ENCODE measurements around the gene TMEFF1. TPM values are rescaled to one million over a fixed set of nuclear protein-coding genes. Genes with fewer than 3 reads are reported as not detected.

TMEFF1 gene
- total and polyA plus RNA-seq, 2 of the 8 experiments (the other 6 are each of a cell fraction or from before 2014, with no cell fraction given): 13.5 to 68.2 TPM

DNA sequence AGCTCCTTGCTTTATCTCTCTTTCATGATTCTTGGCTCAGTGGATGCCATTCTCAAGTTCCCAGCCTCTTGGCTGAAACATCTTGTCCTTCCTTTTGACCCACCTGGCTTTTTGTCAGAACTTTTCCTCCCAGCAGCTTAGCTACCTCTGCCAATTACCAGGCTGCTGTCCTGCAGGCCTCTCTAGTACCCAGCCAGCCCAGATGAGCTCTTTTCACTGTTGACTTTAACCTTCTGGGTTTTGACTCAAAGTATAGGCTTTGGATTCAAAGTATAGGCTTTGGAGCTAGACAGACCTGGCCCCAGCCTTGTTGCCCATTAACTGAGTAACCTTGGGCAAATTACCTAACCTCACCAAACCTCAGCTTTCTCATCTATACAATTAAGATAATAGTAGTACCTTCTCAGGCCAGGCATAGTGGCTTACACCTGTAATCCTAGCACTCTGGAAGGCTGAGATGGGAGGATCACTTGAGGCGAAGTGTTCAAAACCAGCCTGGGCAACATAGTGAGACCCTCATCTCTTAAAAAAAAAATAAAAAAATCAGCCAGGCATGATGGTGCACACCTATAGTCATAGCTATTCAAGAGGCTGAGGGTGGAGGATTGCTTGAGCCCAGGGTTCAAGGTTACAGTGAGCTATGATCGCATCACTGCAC is 6.6 kb upstream of the TMEFF1 start:
- H3K36me3 ChIP-seq (ENCODE audit: control insufficient read depth in 2 of 4, insufficient read depth in 4 of 4, low read length in 3 of 4): no peaks in the 10 kb centered on the region
- no peak overlapping the region for H4K8ac ChIP-seq (ENCODE audit: extremely low read depth, insufficient read depth, low read length)
- H3K23me2 ChIP-seq (ENCODE audit: low read depth, low read length): no peaks in the 10 kb centered on the region
- no peak overlapping the region for H2AFZ ChIP-seq (ENCODE audit: low read length)
- FAIRE-seq (no peak), DNase-seq (ENCODE audit: low read depth in 1 of 2, low spot score in 2 of 2) (no peak)
- H3K56ac ChIP-seq (replicated peaks; ENCODE audit: insufficient read length, low read depth, low read length): no peak overlapping the region
- no peaks in the 10 kb centered on the region for H3K79me1 ChIP-seq (ENCODE audit: low read depth, low read length)
- no peak overlapping the region for H3K14ac ChIP-seq (ENCODE audit: insufficient read length)
- H3K9ac ChIP-seq (replicated peaks in 1 of 4; ENCODE audit: extremely low read depth in 1 of 4, low read depth in 3 of 4, low read length in 3 of 4): no peak overlapping the region
- no peak overlapping the region for H2BK15ac ChIP-seq (ENCODE audit: low read length)
- no peaks in the 10 kb centered on the region for H3K79me2 ChIP-seq (ENCODE audit: control insufficient read depth in 1 of 2, insufficient read depth in 2 of 2, low read length in 2 of 2)
- H2AK5ac ChIP-seq (ENCODE audit: low read depth, low read length): no peak overlapping the region
- ChIA-PET CTCF (ENCODE audit: partially characterized antibody) (interaction anchor here (0.6 to 3.0 kb wide), 8 partner anchors 11 to 769 kb away, joined by 3 to 13 read pairs (median 4); partner anchors contain the start of gene TEX10), POLR2A (ENCODE audit: partially characterized antibody) (interaction anchor here (0.6 to 2.0 kb wide), 5 partner anchors 12 to 114 kb away, joined by 3 to 6 read pairs (median 5); partner anchors contain the start of genes MSANTD3 and TEX10)
- no peak overlapping the region for H3K27ac ChIP-seq (ENCODE audit: low read depth, low read length)
- no peak overlapping the region for H3K4me2 ChIP-seq (ENCODE audit: insufficient read depth in 1 of 2, low read depth in 2 of 2, low read length in 2 of 2)
- H3K4me3 ChIP-seq (ENCODE audit: extremely low read depth in 1 of 4, insufficient read depth in 2 of 4, low read depth in 3 of 4, low read length in 4 of 4): no peak overlapping the region
- H3K9me3 ChIP-seq (ENCODE audit: insufficient read depth in 2 of 2, low read depth in 1 of 2, low read length in 1 of 2): no peaks in the 10 kb centered on the region
- H2BK5ac ChIP-seq (ENCODE audit: low read depth, low read length): no peak overlapping the region
- no peak overlapping the region for H4K5ac ChIP-seq (ENCODE audit: insufficient read length, low read depth, low read length)
- H4K91ac ChIP-seq (replicated peaks; ENCODE audit: insufficient read length, low read length): no peak overlapping the region
- no peaks in the 10 kb centered on the region for H4K20me1 ChIP-seq (replicated peaks in 1 of 2; ENCODE audit: control insufficient read depth in 1 of 2, insufficient read depth in 2 of 2, low read length in 2 of 2)
- H3K23ac ChIP-seq (ENCODE audit: insufficient read length): no peak overlapping the region
- no peak overlapping the region for H2BK12ac ChIP-seq (ENCODE audit: low read depth, low read length)
- no peak overlapping the region for H3K18ac ChIP-seq (ENCODE audit: extremely low read depth, low read length)
- no peak overlapping the region for H3K4ac ChIP-seq (replicated peaks; ENCODE audit: insufficient read length, low read depth, low read length)
- H2BK120ac ChIP-seq (replicated peaks; ENCODE audit: low read depth, low read length): no peak overlapping the region
- no peak overlapping the region for H2BK20ac ChIP-seq (ENCODE audit: low read length)
- H3K4me1 ChIP-seq (replicated peaks in 1 of 4; ENCODE audit: control insufficient read depth in 3 of 4, insufficient read depth in 4 of 4, low read length in 3 of 4): peaks cover 0 to 6% (median 2%) of the 10 kb centered on the region in 4 experiments; a peak in 3 of 7 replicates
- 90% methylated on average over 2 of the region's 2 CpGs; no CpG with 5 or more reads in 1 of the 2 experiments for WGBS, 2 experiments (ENCODE audit: extremely low coverage in 1 of 2, insufficient coverage in 1 of 2, insufficient read length in 1 of 2, insufficient replicate concordance in 2 of 2, low coverage in 1 of 2, low lambda C conversion rate in 2 of 2, missing lambda C conversion rate in 1 of 2)
- no peaks in the 10 kb centered on the region for H3K27me3 ChIP-seq (replicated peaks in 1 of 4; ENCODE audit: control insufficient read depth in 3 of 4, extremely low read depth in 1 of 4, insufficient read depth in 3 of 4, low read length in 3 of 4)
- TF ChIP-seq YY1 (IDR thresholded peaks at IDR 0.05; ENCODE audit: low read depth, low read length): no peak
- TF ChIP-seq RBBP5 (IDR thresholded peaks at IDR 0.05; ENCODE audit: borderline replicate concordance, low read depth, low read length): no peak
- TF ChIP-seq BCL11A (IDR thresholded peaks at IDR 0.05; ENCODE audit: low read depth in 2 of 2, low read length in 2 of 2): no peak
- no peak for TF ChIP-seq EP300 (IDR thresholded peaks at IDR 0.05; ENCODE audit: borderline replicate concordance in 1 of 2, low read depth in 2 of 2, low read length in 2 of 2)
- no peak for TF ChIP-seq CBX8 (IDR thresholded peaks at IDR 0.05; ENCODE audit: borderline replicate concordance, low read depth, low read length)
